Activated CD4-positive, alpha-beta T cell treated with anti-CD3 and anti-CD28 coated beads, Interleukin-2, Interleukin-4, amounts not matched to agents 100 ng/mL and 50 ng/mL, durations not matched to agents 16 hours and 8 hours (primary cell): ENCODE results near the gene RAP1A.
"Not testable (repeated sequence)": the region's sequence is repeated elsewhere in the genome, so short reads cannot be mapped to it uniquely, and the experiment has no call there.

Experiments
- DNase-seq: peaks from one replicate; pipeline ENCODE4 v3.0.0-alpha.2; 2020; ENCODE audit warnings: low spot score

Gene RAP1A

GRCh38 chr1:111629190-111629954, 9.8 kb downstream of the RAP1A start:
- peak; percentile 51 for DNase-seq

- no peak for DNase-seq
Observed at GRCh38 chr1:111630567-111630966, 11.0 kb downstream of the RAP1A start.

GRCh38 chr1:111631502-111631901, 11.9 kb downstream of the RAP1A start:
- no peak for DNase-seq

- not testable (repeated sequence) for DNase-seq
Observed at GRCh38 chr1:111632771-111633170, 13.2 kb downstream of the RAP1A start.

GRCh38 chr1:111633736-111634247, 14.2 kb downstream of the RAP1A start:
- no peak for DNase-seq

- DNase-seq, result no peak
Observed at GRCh38 chr1:111635324-111636009, 15.9 kb downstream of the RAP1A start.

GRCh38 chr1:111638320-111638719, 18.7 kb downstream of the RAP1A start:
- no peak for DNase-seq

- DNase-seq, result no peak
Observed at GRCh38 chr1:111639602-111640198, 20.1 kb downstream of the RAP1A start.

- DNase-seq, result no peak
Observed at GRCh38 chr1:111643097-111643496, 23.5 kb downstream of the RAP1A start.

- no peak for DNase-seq
Observed at GRCh38 chr1:111643696-111644095, 24.1 kb downstream of the RAP1A start.

GRCh38 chr1:111644506-111644905, 24.9 kb downstream of the RAP1A start:
- DNase-seq, result no peak

- no peak for DNase-seq
Observed at GRCh38 chr1:111647736-111648135, 28.1 kb downstream of the RAP1A start.

GRCh38 chr1:111648806-111649205, 29.2 kb downstream of the RAP1A start:
- no peak for DNase-seq

- no peak for DNase-seq
Observed at GRCh38 chr1:111649227-111649626, 29.6 kb downstream of the RAP1A start.

GRCh38 chr1:111649648-111650047, 30.1 kb downstream of the RAP1A start:
- DNase-seq, result no peak

GRCh38 chr1:111653709-111654108, 34.1 kb downstream of the RAP1A start:
- no peak for DNase-seq

GRCh38 chr1:111654839-111655238, 35.2 kb downstream of the RAP1A start:
- peak; percentile 54 for DNase-seq

GRCh38 chr1:111656086-111657017, 36.8 kb downstream of the RAP1A start:
- no peak for DNase-seq

GRCh38 chr1:111658622-111659021, 39.0 kb downstream of the RAP1A start:
- DNase-seq, result no peak

- DNase-seq, result no peak
Observed at GRCh38 chr1:111660204-111661150, 40.9 kb downstream of the RAP1A start.

- no peak for DNase-seq
Observed at GRCh38 chr1:111664652-111665051, 45.1 kb downstream of the RAP1A start.
